MM.1S (cell line): Measurements from ENCODE around the gene SORD.
"Not testable (repeated sequence)": the region's sequence is repeated elsewhere in the genome, so short reads cannot be mapped to it uniquely, and the experiment has no call there.

ENCODE experiments used
- DNase-seq: peaks from one replicate; pipeline ENCODE4 v3.0.0-alpha.2; 2015
- H2AFZ ChIP-seq: fragments of 300-600 bp; sonication (generic); 2 replicates; pipeline ENCODE4 v1.6.0; 2016; ENCODE audit warnings: antibody characterized with exemption, low read length
- H3F3A ChIP-seq: fragments of 300-600 bp; sonication (generic); 2 replicates; pipeline ENCODE4 v1.6.1; 2016; ENCODE audit warnings: mild to moderate bottlenecking, antibody characterized with exemption, low read length, moderate library complexity, mixed read lengths; ENCODE audit not compliant: insufficient read depth
- H3K27ac ChIP-seq: fragments of 300-600 bp; sonication (generic); 2 replicates; pipeline ENCODE4 v1.5.1; 2016; ENCODE audit warnings: mild to moderate bottlenecking, low read length
- H3K27me3 ChIP-seq: fragments of 300-600 bp; sonication (generic); replicated peaks from 2 replicates; pipeline ENCODE4 v1.6.0; 2016; ENCODE audit warnings: low read length; ENCODE audit not compliant: insufficient read depth
- H3K36me3 ChIP-seq: fragments of 300-600 bp; sonication (generic); replicated peaks from 2 replicates; pipeline ENCODE4 v1.6.1; 2016; ENCODE audit warnings: mild to moderate bottlenecking, low read length, mixed read lengths; ENCODE audit not compliant: insufficient read depth
- H3K4me1 ChIP-seq: fragments of 300-600 bp; sonication (generic); 2 replicates; pipeline ENCODE4 v1.6.1; 2016; ENCODE audit warnings: low read length, mixed read lengths
- H3K4me2 ChIP-seq: fragments of 300-600 bp; sonication (generic); 2 replicates; pipeline ENCODE4 v1.6.0; 2016; ENCODE audit warnings: low read depth, low read length
- H3K4me3 ChIP-seq: fragments of 300-600 bp; sonication (generic); 2 replicates; pipeline ENCODE4 v1.5.1; 2016; ENCODE audit warnings: low read length, mixed read lengths
- H3K79me2 ChIP-seq: fragments of 300-600 bp; sonication (generic); 2 replicates; pipeline ENCODE4 v1.6.1; 2016; ENCODE audit warnings: mixed run types, low read length, mixed read lengths
- H3K9ac ChIP-seq: fragments of 300-600 bp; sonication (generic); 2 replicates; pipeline ENCODE4 v1.6.1; 2016; ENCODE audit warnings: low read length, mixed read lengths
- H3K9me2 ChIP-seq: fragments of 300-600 bp; sonication (generic); replicated peaks from 2 replicates; pipeline ENCODE4 v1.6.1; 2016; ENCODE audit warnings: mild to moderate bottlenecking, low read length, mixed read lengths; ENCODE audit not compliant: insufficient read depth
- H3K9me3 ChIP-seq: fragments of 300-600 bp; sonication (generic); replicated peaks from 2 replicates; pipeline ENCODE4 v1.6.1; 2016; ENCODE audit warnings: mild to moderate bottlenecking, low read length, mixed read lengths; ENCODE audit not compliant: insufficient read depth
- H4K20me1 ChIP-seq: fragments of 300-600 bp; sonication (generic); 2 replicates; pipeline ENCODE4 v1.6.1; 2016; ENCODE audit warnings: mild to moderate bottlenecking, low read length, moderate library complexity, mixed read lengths; ENCODE audit not compliant: insufficient read depth
- CTCF ChIP-seq: fragments of 300-600 bp; sonication (generic); IDR thresholded peaks from 2 replicates; pipeline ENCODE4 v1.5.1; 2016; ENCODE audit warnings: antibody characterized with exemption, low read length, mixed read lengths
- EZH2 ChIP-seq: fragments of 300-600 bp; sonication (generic); optimal IDR thresholded peaks from 2 replicates; pipeline ENCODE3; 2017; ENCODE audit warnings: low read depth, mild to moderate bottlenecking, antibody characterized with exemption, low read length, mixed read lengths
- EZH2phosphoT487 ChIP-seq: fragments of 300-600 bp; sonication (generic); IDR thresholded peaks from 2 replicates; pipeline ENCODE4 v1.6.1; 2018; ENCODE audit warnings: antibody characterized with exemption, low read length

Gene SORD

GRCh38 chr15:45062301-45062700 is 39.3 kb downstream of the SORD start:
- not testable (repeated sequence) for H3K79me2 ChIP-seq, H3K4me2 ChIP-seq, H4K20me1 ChIP-seq, H3K9me3 ChIP-seq, H3K9me2 ChIP-seq, H3K36me3 ChIP-seq, H3F3A ChIP-seq, H3K27ac ChIP-seq, H3K4me3 ChIP-seq, H3K27me3 ChIP-seq, H2AFZ ChIP-seq, H3K9ac ChIP-seq, DNase-seq
- peaks cover 18% of the 10 kb centered on the region for H3K4me1 ChIP-seq

GRCh38 chr15:45064386-45064785 is 41.4 kb downstream of the SORD start:
- Histone ChIP-seq H3K4me3 (no peak overlapping the region), H3K36me3 (no peaks in the 10 kb centered on the region), H3K9me2 (no peaks in the 10 kb centered on the region), H2AFZ (no peak overlapping the region), H3K9me3 (no peaks in the 10 kb centered on the region), H3F3A (no peaks in the 10 kb centered on the region), H3K4me2 (peak overlapping the region; percentile 51), H3K9ac (no peak overlapping the region), H3K27me3 (no peaks in the 10 kb centered on the region), H3K4me1 (peaks cover 18% of the 10 kb centered on the region), H3K27ac (peak overlapping the region; percentile 12; the same call in 1 of the 2 replicates), H4K20me1 (no peaks in the 10 kb centered on the region), H3K79me2 (no peaks in the 10 kb centered on the region)
- TF ChIP-seq CTCF = no peak
- no peak for TF ChIP-seq EZH2phosphoT487
- TF ChIP-seq EZH2 = no peak
- peak; percentile 22 for DNase-seq

- H3K27ac ChIP-seq = not testable (repeated sequence)
Measured at GRCh38 chr15:45069942-45070360, 47.0 kb downstream of the SORD start.

GRCh38 chr15:45073602-45074001 is 50.6 kb downstream of the SORD start:
- H3K27ac ChIP-seq, H3K27me3 ChIP-seq, H4K20me1 ChIP-seq, H3K9me3 ChIP-seq, DNase-seq, H3K4me3 ChIP-seq, H3K4me1 ChIP-seq, H3K9me2 ChIP-seq, H2AFZ ChIP-seq, H3K4me2 ChIP-seq, H3K79me2 ChIP-seq, H3K9ac ChIP-seq, H3F3A ChIP-seq, H3K36me3 ChIP-seq: not testable (repeated sequence)

More at GRCh38 chr15:45069942-45070360, 47.0 kb downstream of the SORD start:
- DNase-seq, H3K9ac ChIP-seq, H3K27me3 ChIP-seq, H3K4me2 ChIP-seq, H3F3A ChIP-seq, H3K4me1 ChIP-seq, H3K4me3 ChIP-seq, H3K9me3 ChIP-seq, H3K79me2 ChIP-seq, H2AFZ ChIP-seq, H3K36me3 ChIP-seq, H3K9me2 ChIP-seq, H4K20me1 ChIP-seq: not testable (repeated sequence)

- H3K9me2 ChIP-seq, H2AFZ ChIP-seq, H3K27me3 ChIP-seq, H3K9ac ChIP-seq, H3K27ac ChIP-seq, DNase-seq, H3F3A ChIP-seq, H3K9me3 ChIP-seq, H3K79me2 ChIP-seq, H3K4me2 ChIP-seq, H3K4me1 ChIP-seq, H4K20me1 ChIP-seq, H3K36me3 ChIP-seq, H3K4me3 ChIP-seq: not testable (repeated sequence)
Measured at GRCh38 chr15:45075440-45076320, 52.7 kb downstream of the SORD start.

- not testable (repeated sequence) for H3K27me3 ChIP-seq, H3K4me2 ChIP-seq, H3K36me3 ChIP-seq, H3K9me3 ChIP-seq, H3K79me2 ChIP-seq, H3F3A ChIP-seq, H3K27ac ChIP-seq, H3K4me1 ChIP-seq, DNase-seq, H2AFZ ChIP-seq, H3K9me2 ChIP-seq, H4K20me1 ChIP-seq, H3K9ac ChIP-seq, H3K4me3 ChIP-seq
Measured at GRCh38 chr15:45077391-45077790, 54.4 kb downstream of the SORD start.

- H3F3A ChIP-seq, H3K27ac ChIP-seq, DNase-seq, H3K9me2 ChIP-seq, H3K4me2 ChIP-seq, H3K79me2 ChIP-seq, H3K4me1 ChIP-seq, H3K9me3 ChIP-seq, H2AFZ ChIP-seq, H3K4me3 ChIP-seq, H3K36me3 ChIP-seq, H3K9ac ChIP-seq, H3K27me3 ChIP-seq, H4K20me1 ChIP-seq: not testable (repeated sequence)
Measured at GRCh38 chr15:45079201-45079600, 56.2 kb downstream of the SORD start.
